Fibroblast of the aortic adventitia (primary cell): ENCODE results near the gene SMTN. TPM values are rescaled to one million over a fixed set of nuclear protein-coding genes. Genes with fewer than 3 reads are reported as not detected.

Experiments
- DNase-seq: peaks from one replicate; pipeline ENCODE4 v3.0.0-alpha.2; 2010; ENCODE audit warnings: low read depth
- H3K4me3 ChIP-seq: 2 replicates; pipeline ENCODE4 v1.5.1; 2011; ENCODE audit warnings: low read depth, mild to moderate bottlenecking, control low read depth, low read length, moderate library complexity
- total RNA-seq: library from RNA; depleted of rRNA; stranded (reverse); fragments of >200 nt; gene quantifications from 2 replicates; pipeline ENCODE4 v1.2.3, GENCODE V29; 2012; ENCODE audit warnings: low replicate concordance
- TF ChIP-seq, protein P1 (sequence below): IDR thresholded peaks from 2 replicates; pipeline ENCODE4 v1.5.1; 2011; ENCODE audit warnings: mild to moderate bottlenecking, low read length, control low read depth, inconsistent platforms; ENCODE audit not compliant: insufficient read depth

SMTN gene
- total RNA-seq, 1 donor = 63.5 TPM

GRCh38 chr22:31134688-31135087 is 53.6 kb downstream of the SMTN start:
- DNase-seq = no peak
- TF ChIP-seq, protein P1, sequence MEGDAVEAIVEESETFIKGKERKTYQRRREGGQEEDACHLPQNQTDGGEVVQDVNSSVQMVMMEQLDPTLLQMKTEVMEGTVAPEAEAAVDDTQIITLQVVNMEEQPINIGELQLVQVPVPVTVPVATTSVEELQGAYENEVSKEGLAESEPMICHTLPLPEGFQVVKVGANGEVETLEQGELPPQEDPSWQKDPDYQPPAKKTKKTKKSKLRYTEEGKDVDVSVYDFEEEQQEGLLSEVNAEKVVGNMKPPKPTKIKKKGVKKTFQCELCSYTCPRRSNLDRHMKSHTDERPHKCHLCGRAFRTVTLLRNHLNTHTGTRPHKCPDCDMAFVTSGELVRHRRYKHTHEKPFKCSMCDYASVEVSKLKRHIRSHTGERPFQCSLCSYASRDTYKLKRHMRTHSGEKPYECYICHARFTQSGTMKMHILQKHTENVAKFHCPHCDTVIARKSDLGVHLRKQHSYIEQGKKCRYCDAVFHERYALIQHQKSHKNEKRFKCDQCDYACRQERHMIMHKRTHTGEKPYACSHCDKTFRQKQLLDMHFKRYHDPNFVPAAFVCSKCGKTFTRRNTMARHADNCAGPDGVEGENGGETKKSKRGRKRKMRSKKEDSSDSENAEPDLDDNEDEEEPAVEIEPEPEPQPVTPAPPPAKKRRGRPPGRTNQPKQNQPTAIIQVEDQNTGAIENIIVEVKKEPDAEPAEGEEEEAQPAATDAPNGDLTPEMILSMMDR = no peak
- no peak overlapping the region for H3K4me3 ChIP-seq

DNA sequence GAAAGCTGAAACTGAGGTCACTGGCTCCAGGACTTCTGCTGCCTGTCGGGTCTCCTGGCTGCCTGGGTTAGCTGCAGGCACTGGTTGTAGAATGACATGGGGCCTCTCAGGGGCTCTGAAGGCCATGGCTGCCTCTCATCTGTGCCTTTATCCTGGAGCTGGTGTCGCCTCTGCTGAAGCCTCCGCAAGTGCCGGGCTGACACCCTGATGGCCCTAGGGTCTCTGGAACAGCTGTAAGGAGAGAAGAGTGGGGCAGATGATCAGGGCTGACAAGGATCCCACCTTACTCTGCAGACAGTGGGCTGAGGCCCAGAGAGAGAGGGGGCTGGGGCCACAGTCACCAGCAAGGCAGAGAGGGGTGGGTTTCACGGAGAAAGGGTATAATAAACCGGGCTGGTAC is 54.6 kb downstream of the SMTN start:
- no peak overlapping the region for H3K4me3 ChIP-seq
- TF ChIP-seq, protein P1 = no peak
- no peak for DNase-seq

GRCh38 chr22:31136155-31136554 is 55.0 kb downstream of the SMTN start:
- no peak overlapping the region for H3K4me3 ChIP-seq
- TF ChIP-seq, protein P1 = no peak
- DNase-seq = no peak

GRCh38 chr22:31136711-31137110 is 55.6 kb downstream of the SMTN start:
- TF ChIP-seq, protein P1 = no peak
- no peak overlapping the region for H3K4me3 ChIP-seq
- no peak for DNase-seq

GRCh38 chr22:31137721-31138120 is 56.6 kb downstream of the SMTN start:
- TF ChIP-seq, protein P1 = no peak
- DNase-seq = no peak
- H3K4me3 ChIP-seq = no peak overlapping the region

DNA sequence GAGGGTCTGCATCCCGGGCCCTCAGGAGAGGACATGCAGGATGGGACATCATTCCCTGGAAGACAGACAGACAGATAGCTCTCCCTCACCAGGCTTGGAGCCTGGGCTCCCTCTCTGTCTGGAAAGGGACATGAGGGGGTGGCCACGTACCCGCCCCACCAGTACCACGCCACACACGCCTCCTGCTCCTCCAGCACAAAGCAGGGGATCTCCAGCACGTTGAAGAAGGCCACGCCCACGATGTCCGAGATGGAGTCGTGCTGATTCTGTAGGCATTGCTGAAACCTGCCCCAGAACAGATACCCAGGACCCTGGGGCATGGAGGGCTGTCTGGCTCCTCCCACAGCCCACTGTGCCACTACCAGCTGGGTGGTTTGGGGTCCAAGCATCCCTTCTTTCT is 57.0 kb downstream of the SMTN start:
- TF ChIP-seq, protein P1 = no peak
- DNase-seq = no peak
- H3K4me3 ChIP-seq = no peak overlapping the region

- H3K4me3 ChIP-seq = no peak overlapping the region
- DNase-seq = no peak
- TF ChIP-seq, protein P1 = no peak
Measured at GRCh38 chr22:31139066-31139465, 57.9 kb downstream of the SMTN start.
